CD4-positive, alpha-beta T cell treated with Interleukin-17A for 1 hour (primary cell): ENCODE results near the gene RHOB.
"Not testable (repeated sequence)": the region's sequence is repeated elsewhere in the genome, so short reads cannot be mapped to it uniquely, and the experiment has no call there.

ENCODE experiments used
- DNase-seq: peaks from one replicate; pipeline ENCODE4 v3.0.0-alpha.2; 2020

RHOB gene

GRCh38 chr2:20480913-20481312, 34.0 kb downstream of the RHOB start:
- no peak for DNase-seq

- DNase-seq = no peak
Observed at GRCh38 chr2:20481798-20482405, 35.0 kb downstream of the RHOB start.

- no peak for DNase-seq
Observed at GRCh38 chr2:20482725-20483124, 35.9 kb downstream of the RHOB start.

GRCh38 chr2:20483194-20483895, 36.5 kb downstream of the RHOB start:
- DNase-seq = no peak

GRCh38 chr2:20484034-20484617, 37.3 kb downstream of the RHOB start:
- DNase-seq = no peak

- no peak for DNase-seq
Observed at GRCh38 chr2:20484810-20485611, 38.1 kb downstream of the RHOB start.

- no peak for DNase-seq
Observed at GRCh38 chr2:20485612-20486388, 38.9 kb downstream of the RHOB start.

GRCh38 chr2:20486571-20486970, 39.7 kb downstream of the RHOB start:
- DNase-seq = no peak

- DNase-seq = no peak
Observed at GRCh38 chr2:20487030-20487391, 40.1 kb downstream of the RHOB start.

- no peak for DNase-seq
Observed at GRCh38 chr2:20487392-20488174, 40.7 kb downstream of the RHOB start.

GRCh38 chr2:20488201-20488641, 41.3 kb downstream of the RHOB start:
- DNase-seq = no peak

GRCh38 chr2:20488782-20489181, 41.9 kb downstream of the RHOB start:
- no peak for DNase-seq

GRCh38 chr2:20490300-20491181, 43.7 kb downstream of the RHOB start:
- DNase-seq = no peak

- no peak for DNase-seq
Observed at GRCh38 chr2:20491739-20492531, 45.1 kb downstream of the RHOB start.

GRCh38 chr2:20493095-20493494, 46.2 kb downstream of the RHOB start:
- DNase-seq = not testable (repeated sequence)

- no peak for DNase-seq
Observed at GRCh38 chr2:20494241-20494640, 47.4 kb downstream of the RHOB start.

- DNase-seq = no peak
Observed at GRCh38 chr2:20496076-20496872, 49.4 kb downstream of the RHOB start.

- no peak for DNase-seq
Observed at GRCh38 chr2:20496942-20497341, 50.1 kb downstream of the RHOB start.
